ENCODE results near the gene EXD2. TPM values are rescaled to one million over a fixed set of nuclear protein-coding genes. Genes with fewer than 3 reads are reported as not detected.

Gene EXD2
- polyA plus RNA-seq, 1 donor from 2014 or later = 7.5 TPM

DNA sequence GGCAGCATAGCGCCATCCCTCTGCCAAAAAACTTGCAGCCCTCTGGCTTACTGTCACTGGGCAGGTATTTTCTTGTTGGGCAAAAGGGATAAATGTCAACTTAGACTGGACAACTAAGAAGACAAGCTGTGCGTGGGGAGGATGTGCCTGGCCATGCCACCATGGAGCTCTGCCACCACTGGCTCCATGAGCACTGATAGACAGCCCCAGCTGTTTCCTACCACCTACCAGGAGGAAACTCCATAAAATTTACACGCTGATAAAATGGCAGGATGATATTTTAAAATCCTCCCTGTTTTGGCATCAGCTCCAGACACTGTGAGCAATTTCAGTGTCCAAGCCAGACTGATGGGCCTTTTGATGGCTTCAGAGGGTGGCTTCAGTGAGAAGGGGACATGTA lies 61.6 kb downstream of the EXD2 start:
- no peak overlapping the region for H3K27ac Mint-ChIP-seq
- peaks cover 8% of the 10 kb centered on the region for H3K27me3 Mint-ChIP-seq
- no peaks in the 10 kb centered on the region for H3K9me3 Mint-ChIP-seq
- no peak overlapping the region for H3K4me3 Mint-ChIP-seq
- no peaks in the 10 kb centered on the region for H3K36me3 Mint-ChIP-seq
- peaks cover 0 to 6% (median 5%) of the 10 kb centered on the region in 3 donors for H3K4me1 Mint-ChIP-seq

DNA sequence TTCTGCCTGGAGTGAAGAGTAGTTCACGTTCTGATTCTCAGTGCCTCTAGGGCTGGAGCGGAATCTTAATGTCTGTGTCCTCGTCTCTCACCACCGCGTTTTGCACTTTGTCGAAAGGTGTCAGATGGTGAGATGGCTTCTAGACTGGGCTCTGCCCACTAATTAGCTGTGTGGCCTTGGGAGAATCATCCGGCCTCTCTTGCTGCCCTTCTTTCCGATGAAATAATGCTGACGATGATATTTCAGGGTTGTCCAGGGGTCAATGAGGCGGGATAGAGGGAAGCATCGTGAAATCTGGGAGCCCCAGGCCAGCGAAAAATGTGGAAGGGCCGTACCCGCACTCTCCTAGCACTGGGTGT lies 67.8 kb downstream of the EXD2 start:
- Mint-ChIP-seq H3K27ac (no peak overlapping the region), H3K4me1 (peaks cover 0 to 13% (median 0%) of the 10 kb centered on the region in 3 donors), H3K9me3 (no peaks in the 10 kb centered on the region), H3K27me3 (peaks cover 49% of the 10 kb centered on the region), H3K36me3 (no peaks in the 10 kb centered on the region), H3K4me3 (peak overlapping the region in 2 of 4 donors; percentile 10 to 17)

GRCh38 chr14:69259527-69260189 lies 68.4 kb downstream of the EXD2 start, which contains the start of gene GALNT16:
GALNT16 (plus strand) TSS chr14:69260158; CDS start chr14:69260291, 133 bp downstream.
- Mint-ChIP-seq H3K27me3 (peaks cover 52% of the 10 kb centered on the region), H3K4me3 (peak within 1 kb of the TSS in 3 of 4 donors; percentile 77 to 90 (median 89)), H3K27ac (no peak within 1 kb of the TSS), H3K36me3 (no peaks in the 10 kb centered on the region), H3K4me1 (peaks cover 0 to 15% (median 0%) of the 10 kb centered on the region in 3 donors), H3K9me3 (no peaks in the 10 kb centered on the region)

DNA sequence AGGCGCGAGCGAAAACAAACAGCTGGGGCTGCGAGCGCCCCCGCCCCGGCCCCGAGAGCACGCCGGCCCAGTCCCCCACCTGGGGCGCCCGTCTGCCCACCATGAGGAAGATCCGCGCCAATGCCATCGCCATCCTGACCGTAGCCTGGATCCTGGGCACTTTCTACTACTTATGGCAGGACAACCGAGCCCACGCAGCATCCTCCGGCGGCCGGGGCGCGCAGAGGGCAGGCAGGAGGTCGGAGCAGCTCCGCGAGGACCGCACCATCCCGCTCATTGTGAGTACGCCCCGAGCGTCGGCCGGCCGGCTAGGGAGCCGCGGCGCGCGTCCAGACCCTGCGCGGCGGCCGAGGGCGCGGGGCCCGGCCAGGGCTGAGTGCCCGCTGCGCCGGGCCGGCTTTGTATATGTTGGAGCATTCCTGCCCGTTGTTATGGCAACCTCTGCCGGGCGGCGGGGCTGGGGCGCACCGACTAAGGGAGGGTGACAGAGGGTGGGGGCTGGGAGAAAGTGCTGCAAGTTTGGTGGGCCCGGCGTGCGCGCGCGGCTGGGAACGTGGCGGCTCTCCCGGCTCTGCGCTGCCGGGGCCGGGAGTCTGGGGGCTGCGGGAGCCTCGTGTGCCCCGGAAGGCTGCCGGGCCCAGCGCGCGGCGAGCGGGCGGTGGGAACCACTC lies 69.0 kb downstream of the EXD2 start:
- Mint-ChIP-seq H3K27ac (no peak overlapping the region), H3K4me3 (peak overlapping the region in 3 of 4 donors; percentile 37 to 78 (median 48)), H3K4me1 (peaks cover 0 to 15% (median 0%) of the 10 kb centered on the region in 3 donors), H3K36me3 (no peaks in the 10 kb centered on the region), H3K27me3 (peaks cover 55% of the 10 kb centered on the region), H3K9me3 (no peaks in the 10 kb centered on the region)

- Mint-ChIP-seq H3K27ac (no peak overlapping the region), H3K36me3 (no peaks in the 10 kb centered on the region), H3K9me3 (no peaks in the 10 kb centered on the region), H3K4me3 (peak overlapping the region; percentile 60 to 90 (median 83)), H3K4me1 (peaks cover 0 to 15% (median 0%) of the 10 kb centered on the region in 3 donors), H3K27me3 (peaks cover 58% of the 10 kb centered on the region)
These were observed 69.7 kb downstream of the EXD2 start for GRCh38 chr14:69260861-69261564.

DNA sequence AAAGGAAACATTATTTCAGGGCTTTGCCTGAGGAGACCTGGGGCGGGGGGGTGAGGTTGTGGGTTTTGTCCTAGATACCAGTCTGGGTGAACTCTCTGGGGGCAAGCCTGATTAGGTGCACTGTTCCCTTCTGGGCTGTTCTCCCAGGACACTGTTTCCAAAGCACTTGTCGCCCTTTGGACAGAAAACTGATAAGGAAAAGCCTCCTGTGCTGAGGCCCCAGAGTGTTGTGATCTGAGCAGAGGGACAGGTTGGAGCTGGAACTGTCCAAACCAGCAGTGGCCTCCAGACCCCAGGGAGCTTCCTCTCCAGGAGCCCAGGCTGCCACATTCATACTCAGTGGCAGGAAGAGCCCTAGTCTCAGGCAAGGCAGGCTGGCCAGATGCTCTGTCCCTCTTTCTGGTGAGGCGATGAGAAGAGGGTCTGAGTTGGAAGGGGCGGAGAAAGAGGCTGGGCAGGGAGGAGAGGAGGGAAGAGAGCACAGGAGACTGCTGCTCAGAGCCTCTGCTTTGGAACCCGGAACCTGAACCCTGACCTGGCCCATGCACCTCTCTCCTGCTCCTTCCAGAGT lies 70.5 kb downstream of the EXD2 start:
- no peaks in the 10 kb centered on the region for H3K9me3 Mint-ChIP-seq
- peak overlapping the region in 2 of 4 donors; percentile 60 to 90 for H3K4me3 Mint-ChIP-seq
- H3K4me1 Mint-ChIP-seq = peaks cover 0 to 15% (median 0%) of the 10 kb centered on the region in 3 donors
- H3K36me3 Mint-ChIP-seq = peaks cover under 1% of the 10 kb centered on the region
- H3K27ac Mint-ChIP-seq = no peak overlapping the region
- peaks cover 62% of the 10 kb centered on the region for H3K27me3 Mint-ChIP-seq

GRCh38 chr14:69262516-69262915 lies 71.2 kb downstream of the EXD2 start:
- peaks cover 59% of the 10 kb centered on the region for H3K27me3 Mint-ChIP-seq
- no peak overlapping the region for H3K27ac Mint-ChIP-seq
- H3K36me3 Mint-ChIP-seq = peaks cover 2% of the 10 kb centered on the region
- no peak overlapping the region for H3K4me3 Mint-ChIP-seq
- no peaks in the 10 kb centered on the region for H3K9me3 Mint-ChIP-seq
- H3K4me1 Mint-ChIP-seq = peaks cover 0 to 15% (median 0%) of the 10 kb centered on the region in 3 donors

GRCh38 chr14:69263364-69263763 lies 72.1 kb downstream of the EXD2 start:
- peaks cover 0 to 15% (median 0%) of the 10 kb centered on the region in 3 donors for H3K4me1 Mint-ChIP-seq
- peak overlapping the region in 1 of 4 donors; percentile 37 for H3K4me3 Mint-ChIP-seq
- no peaks in the 10 kb centered on the region for H3K9me3 Mint-ChIP-seq
- H3K27me3 Mint-ChIP-seq = peaks cover 53% of the 10 kb centered on the region
- H3K36me3 Mint-ChIP-seq = peaks cover 2% of the 10 kb centered on the region
- no peak overlapping the region for H3K27ac Mint-ChIP-seq

DNA sequence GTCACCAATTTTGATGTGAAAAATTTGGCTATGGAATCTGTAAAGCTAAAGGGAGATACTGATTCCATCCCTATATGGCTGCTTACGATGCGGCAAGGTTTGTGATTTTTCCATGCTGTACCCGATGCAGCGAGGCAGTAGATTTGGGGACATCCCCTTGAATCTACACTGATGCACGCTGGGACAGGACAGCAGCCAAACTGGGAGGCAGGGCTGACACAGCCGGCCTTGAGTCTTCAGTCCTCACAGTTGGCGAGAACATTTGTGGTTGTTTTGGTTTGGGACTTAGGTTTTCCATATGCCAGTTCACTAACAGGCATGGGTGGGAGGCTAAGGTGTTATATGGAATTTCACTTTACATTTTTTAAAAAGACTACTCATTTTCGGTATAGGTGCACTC lies 72.5 kb downstream of the EXD2 start:
- H3K4me3 Mint-ChIP-seq = peak overlapping the region in 1 of 4 donors; percentile 37
- H3K4me1 Mint-ChIP-seq = peaks cover 0 to 15% (median 0%) of the 10 kb centered on the region in 3 donors
- H3K27me3 Mint-ChIP-seq = peaks cover 50% of the 10 kb centered on the region
- no peaks in the 10 kb centered on the region for H3K9me3 Mint-ChIP-seq
- H3K27ac Mint-ChIP-seq = no peak overlapping the region
- peaks cover 2% of the 10 kb centered on the region for H3K36me3 Mint-ChIP-seq

GRCh38 chr14:69266572-69267345 lies 75.5 kb downstream of the EXD2 start:
- no peak overlapping the region for H3K27ac Mint-ChIP-seq

GRCh38 chr14:69267492-69267891 lies 76.2 kb downstream of the EXD2 start:
- Mint-ChIP-seq H3K27ac (no peak overlapping the region), H3K4me1 (peaks cover 0 to 12% (median 0%) of the 10 kb centered on the region in 3 donors)

More at GRCh38 chr14:69266572-69267345, 75.5 kb downstream of the EXD2 start:
- Mint-ChIP-seq H3K9me3 (no peaks in the 10 kb centered on the region), H3K4me1 (peaks cover 0 to 12% (median 0%) of the 10 kb centered on the region in 3 donors), H3K27me3 (peaks cover 33% of the 10 kb centered on the region), H3K36me3 (peaks cover 2% of the 10 kb centered on the region), H3K4me3 (no peak overlapping the region)

GRCh38 chr14:69268223-69268622 lies 76.9 kb downstream of the EXD2 start:
- Mint-ChIP-seq H3K9me3 (no peaks in the 10 kb centered on the region), H3K4me3 (no peak overlapping the region), H3K4me1 (peaks cover 0 to 11% (median 0%) of the 10 kb centered on the region in 3 donors), H3K27me3 (peaks cover 24% of the 10 kb centered on the region), H3K27ac (no peak overlapping the region), H3K36me3 (peaks cover 2% of the 10 kb centered on the region)

More at GRCh38 chr14:69267492-69267891, 76.2 kb downstream of the EXD2 start:
- Mint-ChIP-seq H3K27me3 (peaks cover 26% of the 10 kb centered on the region), H3K36me3 (peaks cover 2% of the 10 kb centered on the region), H3K4me3 (no peak overlapping the region), H3K9me3 (no peaks in the 10 kb centered on the region)

GRCh38 chr14:69268763-69269162 lies 77.5 kb downstream of the EXD2 start:
- Mint-ChIP-seq H3K9me3 (no peaks in the 10 kb centered on the region), H3K4me1 (peaks cover 0 to 6% (median 0%) of the 10 kb centered on the region in 3 donors), H3K36me3 (peaks cover 2% of the 10 kb centered on the region), H3K4me3 (no peak overlapping the region), H3K27me3 (peaks cover 19% of the 10 kb centered on the region), H3K27ac (no peak overlapping the region)

GRCh38 chr14:69269381-69269780 lies 78.1 kb downstream of the EXD2 start:
- Mint-ChIP-seq H3K27me3 (peaks cover 15% of the 10 kb centered on the region), H3K4me3 (no peak overlapping the region), H3K4me1 (no peaks in the 10 kb centered on the region), H3K9me3 (no peaks in the 10 kb centered on the region), H3K36me3 (peaks cover 2% of the 10 kb centered on the region), H3K27ac (no peak overlapping the region)
